Astrocyte (in vitro differentiated cells and primary cell): ENCODE data around the gene ZNF813. TPM values are rescaled to one million over a fixed set of nuclear protein-coding genes. Genes with fewer than 3 reads are reported as not detected.
"Not testable (repeated sequence)": the region's sequence is repeated elsewhere in the genome, so short reads cannot be mapped to it uniquely, and the experiment has no call there.

Experiments used
- DNase-seq: peaks from one replicate; pipeline ENCODE4 v3.0.0-alpha.2; 2010; ENCODE audit warnings: low read depth
- FAIRE-seq: peaks from 2 replicates; lab custom pipeline; 2011; peaks lifted over from hg19 to GRCh38; lab: Jason Lieb, UNC
- H2AFZ ChIP-seq: 2 replicates; pipeline ENCODE4 v1.6.0; 2012; ENCODE audit warnings: low read depth, low read length, inconsistent platforms
- H3K27ac ChIP-seq: 2 replicates; pipeline ENCODE4 v1.5.1; 2011; ENCODE audit warnings: low read depth, low read length, inconsistent platforms
- H3K27me3 ChIP-seq: 2 replicates; pipeline ENCODE4 v1.6.0; 2011; ENCODE audit warnings: low read length, inconsistent platforms; ENCODE audit not compliant: insufficient read depth
- H3K36me3 ChIP-seq: 2 replicates; pipeline ENCODE4 v1.5.1; 2011; ENCODE audit warnings: low read length, inconsistent platforms; ENCODE audit not compliant: insufficient read depth
- H3K4me1 ChIP-seq: 2 replicates; pipeline ENCODE4 v1.5.1; 2011; ENCODE audit warnings: low read length, inconsistent platforms; ENCODE audit not compliant: insufficient read depth
- H3K4me2 ChIP-seq: 2 replicates; pipeline ENCODE4 v1.6.0; 2012; ENCODE audit warnings: low read length, inconsistent platforms
- H3K4me3 ChIP-seq: 2 replicates; pipeline ENCODE4 v1.5.1; 2011; ENCODE audit warnings: low read depth, mild to moderate bottlenecking, low read length, inconsistent platforms; ENCODE audit not compliant: insufficient read depth
- H3K79me2 ChIP-seq: 2 replicates; pipeline ENCODE4 v1.6.0; 2012; ENCODE audit warnings: mild to moderate bottlenecking, low read length, inconsistent platforms; ENCODE audit not compliant: insufficient read depth
- H3K9ac ChIP-seq: 2 replicates; pipeline ENCODE4 v1.6.0; 2012; ENCODE audit warnings: mild to moderate bottlenecking, low read length, inconsistent platforms
- H3K9me3 ChIP-seq: 2 replicates; pipeline ENCODE4 v1.5.1; 2012; ENCODE audit warnings: low read depth, mild to moderate bottlenecking, low read length, inconsistent platforms; ENCODE audit not compliant: insufficient read depth
- H4K20me1 ChIP-seq: 2 replicates; pipeline ENCODE4 v1.6.0; 2012; ENCODE audit warnings: low read length, inconsistent platforms; ENCODE audit not compliant: insufficient read depth
- H3K27ac Mint-ChIP-seq: one replicate; pipeline ENCODE4 v1.8.0; 2021; ENCODE audit warnings: mild to moderate bottlenecking, mixed read lengths; ENCODE audit not compliant: unreplicated experiment
- H3K27me3 Mint-ChIP-seq: one replicate; pipeline ENCODE4 v1.8.0; 2021; ENCODE audit warnings: low read depth, mixed read lengths; ENCODE audit not compliant: unreplicated experiment
- H3K36me3 Mint-ChIP-seq: one replicate; pipeline ENCODE4 v1.8.0; 2021; ENCODE audit warnings: low read depth, mixed read lengths; ENCODE audit not compliant: unreplicated experiment
- H3K4me1 Mint-ChIP-seq: one replicate; pipeline ENCODE4 v1.8.0; 2021; ENCODE audit warnings: low read depth, mixed read lengths; ENCODE audit not compliant: unreplicated experiment
- H3K4me3 Mint-ChIP-seq: one replicate; pipeline ENCODE4 v1.8.0; 2021; ENCODE audit warnings: mild to moderate bottlenecking, moderate library complexity, mixed read lengths; ENCODE audit not compliant: unreplicated experiment
- H3K9me3 Mint-ChIP-seq: one replicate; pipeline ENCODE4 v1.8.0; 2021; ENCODE audit warnings: mild to moderate bottlenecking, mixed read lengths; ENCODE audit not compliant: unreplicated experiment
- CTCF ChIP-seq: IDR thresholded peaks from 2 replicates; pipeline ENCODE4 v1.5.1; 2011; ENCODE audit warnings: low read depth, mild to moderate bottlenecking, inconsistent platforms, low read length, moderate library complexity; ENCODE audit not compliant: insufficient read depth
- EZH2 ChIP-seq: IDR thresholded peaks from 2 replicates; pipeline ENCODE4 v1.6.1; 2012; ENCODE audit warnings: mild to moderate bottlenecking, low read length, inconsistent platforms; ENCODE audit not compliant: insufficient read depth
- total RNA-seq: library from RNA; stranded (reverse); gene quantifications from 2 replicates; pipeline ENCODE4 v1.2.1, GENCODE V29; 2021

ZNF813 gene
- total RNA-seq, 1 donor from 2014 or later, result 3.7 TPM

- peaks cover 4% of the 10 kb centered on the region for H3K36me3 Mint-ChIP-seq
- no peaks in the 10 kb centered on the region for H3K9me3 Mint-ChIP-seq
- peak overlapping the region; percentile 92 for H3K27ac Mint-ChIP-seq
- H2AFZ ChIP-seq, result peak overlapping the region; percentile 87
- H3K27me3 Mint-ChIP-seq, result no peaks in the 10 kb centered on the region
- peak overlapping the region; percentile 93 for H3K4me3 ChIP-seq
- no peaks in the 10 kb centered on the region for H3K27me3 ChIP-seq
- H3K36me3 ChIP-seq, result peaks cover 5% of the 10 kb centered on the region
- peak overlapping the region; percentile 70 for H3K27ac ChIP-seq
- H3K9ac ChIP-seq, result peak overlapping the region; percentile 92
- FAIRE-seq (no peak), DNase-seq (no peak)
- peaks cover 12% of the 10 kb centered on the region for H3K79me2 ChIP-seq
- H3K4me2 ChIP-seq, result peak overlapping the region; percentile 97
- H3K4me1 ChIP-seq, result peaks cover 4% of the 10 kb centered on the region
- H4K20me1 ChIP-seq, result no peaks in the 10 kb centered on the region
- H3K4me1 Mint-ChIP-seq, result peaks cover 3% of the 10 kb centered on the region
- no peaks in the 10 kb centered on the region for H3K9me3 ChIP-seq
- H3K4me3 Mint-ChIP-seq, result peak overlapping the region; percentile 98
- TF ChIP-seq CTCF, result no peak
- TF ChIP-seq EZH2, result no peak
Measured at GRCh38 chr19:53432088-53432661, 35.4 kb upstream of the ZNF813 start.

GRCh38 chr19:53443809-53444208 lies 23.7 kb upstream of the ZNF813 start:
- not testable (repeated sequence) for H3K4me2 ChIP-seq, H3K4me3 ChIP-seq, DNase-seq, H3K27me3 Mint-ChIP-seq, H4K20me1 ChIP-seq, H3K4me1 ChIP-seq, H3K9ac ChIP-seq, H3K36me3 ChIP-seq, FAIRE-seq, H3K4me1 Mint-ChIP-seq, H3K4me3 Mint-ChIP-seq, H3K79me2 ChIP-seq, H3K27me3 ChIP-seq, H3K27ac Mint-ChIP-seq, H2AFZ ChIP-seq, H3K27ac ChIP-seq
- peaks cover 22% of the 10 kb centered on the region for H3K9me3 ChIP-seq
- peaks cover 41% of the 10 kb centered on the region for H3K9me3 Mint-ChIP-seq
- H3K36me3 Mint-ChIP-seq, result peaks cover 75% of the 10 kb centered on the region

- Mint-ChIP-seq H3K9me3 (peaks cover 47% of the 10 kb centered on the region), H3K36me3 (peaks cover 81% of the 10 kb centered on the region)
- not testable (repeated sequence) for H3K4me3 ChIP-seq, H3K9ac ChIP-seq, H3K4me1 Mint-ChIP-seq, H3K4me1 ChIP-seq, H3K27ac ChIP-seq, H3K4me3 Mint-ChIP-seq, FAIRE-seq, H3K27ac Mint-ChIP-seq, H3K79me2 ChIP-seq, H4K20me1 ChIP-seq, H2AFZ ChIP-seq, H3K4me2 ChIP-seq, H3K27me3 ChIP-seq, H3K27me3 Mint-ChIP-seq, DNase-seq
- peaks cover 12% of the 10 kb centered on the region for H3K36me3 ChIP-seq
- H3K9me3 ChIP-seq, result peaks cover 19% of the 10 kb centered on the region
Measured at GRCh38 chr19:53447196-53447595, 20.3 kb upstream of the ZNF813 start.
